GM12878 (cell line): ENCODE data around the gene SEC16A. TPM values are rescaled to one million over a fixed set of nuclear protein-coding genes. Genes with fewer than 3 reads are reported as not detected.

Experiments used
- CHD2 ChIP-seq: IDR thresholded peaks from 2 replicates; pipeline ENCODE4 v1.6.1; 2011; ENCODE audit warnings: low read depth, low read length, improper control_type of control experiment, borderline replicate concordance
- EP300 ChIP-seq, 2 experiments: fragments of 150-350 bp in 1 of 2; IDR thresholded peaks; 2 replicates each; pipeline ENCODE4 v1.6.1; 2011 to 2012; ENCODE audit warnings: low read depth in 2 of 2, low read length in 2 of 2, borderline replicate concordance in 1 of 2, improper control_type of control experiment in 1 of 2, inconsistent platforms in 1 of 2; ENCODE audit not compliant: control insufficient read depth in 1 of 2
- FOS ChIP-seq: IDR thresholded peaks from 3 replicates; pipeline ENCODE4 v1.6.1; 2011; ENCODE audit warnings: borderline replicate concordance; ENCODE audit not compliant: insufficient read length; ENCODE audit errors: extremely low read depth
- FOXM1 ChIP-seq: IDR thresholded peaks from 2 replicates; pipeline ENCODE4 v1.6.1; 2012; ENCODE audit warnings: low read depth, mild to moderate bottlenecking, inconsistent platforms, low read length, moderate library complexity
- HDGF ChIP-seq: fragments of 450-650 bp; IDR thresholded peaks from 2 replicates; pipeline ENCODE4 v1.6.1; 2016; ENCODE audit warnings: antibody characterized with exemption
- IKZF2 ChIP-seq, 2 experiments: fragments of 450-650 bp; IDR thresholded peaks; 2 replicates each; pipeline ENCODE4 v1.6.1; 2017; ENCODE audit warnings: mild to moderate bottlenecking in 2 of 2, moderate library complexity in 2 of 2
- IRF4 ChIP-seq: IDR thresholded peaks from 2 replicates; pipeline ENCODE4 v1.6.1; 2011; ENCODE audit warnings: low read depth, low read length
- JUND ChIP-seq: IDR thresholded peaks from 2 replicates; pipeline ENCODE4 v1.6.1; 2012; ENCODE audit warnings: low read depth, mild to moderate bottlenecking, low read length, improper control_type of control experiment, moderate library complexity
- KAT2A ChIP-seq: conservative IDR thresholded peaks from 2 replicates; pipeline ENCODE4 v1.6.1; 2011; ENCODE audit warnings: low read depth, low read length; ENCODE audit not compliant: control insufficient read depth
- MYC ChIP-seq: IDR thresholded peaks from 2 replicates; pipeline ENCODE4 v1.6.1; 2011; ENCODE audit warnings: mild to moderate bottlenecking, low read length, moderate library complexity, inconsistent platforms; ENCODE audit not compliant: insufficient read depth, insufficient replicate concordance, insufficient read length, severe bottlenecking
- PML ChIP-seq: IDR thresholded peaks from 2 replicates; pipeline ENCODE4 v1.6.1; 2012; ENCODE audit warnings: low read length, inconsistent platforms
- POLR2A ChIP-seq: IDR thresholded peaks from 2 replicates; pipeline ENCODE4 v1.6.1; 2011; ENCODE audit warnings: low read depth, mild to moderate bottlenecking, low read length
- POU2F2 ChIP-seq: IDR thresholded peaks from 3 replicates; pipeline ENCODE4 v1.6.1; 2011; ENCODE audit warnings: low read depth, mild to moderate bottlenecking, low read length, borderline replicate concordance
- RCOR1 ChIP-seq: conservative IDR thresholded peaks from 2 replicates; pipeline ENCODE4 v1.6.1; 2012; ENCODE audit warnings: low read depth, low read length, improper control_type of control experiment
- SMAD5 ChIP-seq: IDR thresholded peaks from 2 replicates; pipeline ENCODE4 v1.6.1; 2016; ENCODE audit warnings: antibody characterized with exemption, low read depth
- SMARCA5 ChIP-seq: fragments of 450-650 bp; IDR thresholded peaks from 2 replicates; pipeline ENCODE4 v1.6.1; 2017; ENCODE audit warnings: mild to moderate bottlenecking
- SP1 ChIP-seq: IDR thresholded peaks from one replicate; pipeline ENCODE4 v1.6.1; 2011; ENCODE audit warnings: low read depth, low read length
- SUZ12 ChIP-seq: fragments of 200-600 bp; sonication (generic); IDR thresholded peaks from one replicate; pipeline ENCODE4 v1.6.1; 2018; ENCODE audit warnings: antibody characterized with exemption, mild to moderate bottlenecking; ENCODE audit not compliant: unreplicated experiment
- ZNF207 ChIP-seq: fragments of 450-650 bp; IDR thresholded peaks from 2 replicates; pipeline ENCODE4 v1.6.1; 2014; ENCODE audit warnings: antibody characterized with exemption, mild to moderate bottlenecking, borderline replicate concordance
- polyA plus RNA-seq, 11 experiments: library from polyadenylated mRNA; depleted of rRNA in 4 of 11; unstranded in 6 of 11; stranded (reverse) in 5 of 11; fragments of >200 nt; fragmentation: Nextera tagmentation in 4 of 11; fragmentation: Illumina TruSeq in 1 of 11; extraction: Ambion mirVana in 4 of 11; extraction: Trizol in 1 of 11; gene quantifications; 1 replicate in 1 of 11; 2 replicates in 10 of 11; pipeline versions ENCODE4 v1.2.1 to v1.2.3, GENCODE V29; 2011 to 2016; ENCODE audit warnings: inconsistent platforms in 2 of 11, missing spikeins in 2 of 11, low read depth in 1 of 11
- total RNA-seq, 4 experiments: library from RNA; depleted of rRNA in 3 of 4; stranded (reverse); fragments of >200 nt in 3 of 4; fragmentation: Illumina TruSeq in 1 of 4; extraction: Trizol in 1 of 4; gene quantifications; 2 replicates each; pipeline versions ENCODE4 v1.2.1 to v1.2.3, GENCODE V29; 2013 to 2021
- TF ChIP-seq, protein P1 (sequence below): fragments of 450-650 bp; IDR thresholded peaks from 2 replicates; pipeline ENCODE4 v1.6.1; 2018; ENCODE audit warnings: mild to moderate bottlenecking, low read depth, moderate library complexity; ENCODE audit not compliant: partially characterized antibody
- TF ChIP-seq, protein P2 (sequence below): fragments of 450-650 bp; IDR thresholded peaks from 2 replicates; pipeline ENCODE4 v1.6.1; 2017; ENCODE audit warnings: antibody characterized with exemption, mild to moderate bottlenecking, moderate library complexity
- TF ChIP-seq, protein P3 (sequence below): IDR thresholded peaks from 2 replicates; pipeline ENCODE4 v1.6.1; 2012; ENCODE audit warnings: low read depth, low read length, improper control_type of control experiment
- TF ChIP-seq, protein P4 (sequence below): fragments of 450-650 bp; IDR thresholded peaks from 2 replicates; pipeline ENCODE4 v1.6.1; 2016; ENCODE audit warnings: mild to moderate bottlenecking

Gene SEC16A
- total and polyA plus RNA-seq, 10 of the 15 experiments (the other 5 are each of a cell fraction or from before 2014, with no cell fraction given): 9.9 to 59.1 (median 21.7) TPM

DNA sequence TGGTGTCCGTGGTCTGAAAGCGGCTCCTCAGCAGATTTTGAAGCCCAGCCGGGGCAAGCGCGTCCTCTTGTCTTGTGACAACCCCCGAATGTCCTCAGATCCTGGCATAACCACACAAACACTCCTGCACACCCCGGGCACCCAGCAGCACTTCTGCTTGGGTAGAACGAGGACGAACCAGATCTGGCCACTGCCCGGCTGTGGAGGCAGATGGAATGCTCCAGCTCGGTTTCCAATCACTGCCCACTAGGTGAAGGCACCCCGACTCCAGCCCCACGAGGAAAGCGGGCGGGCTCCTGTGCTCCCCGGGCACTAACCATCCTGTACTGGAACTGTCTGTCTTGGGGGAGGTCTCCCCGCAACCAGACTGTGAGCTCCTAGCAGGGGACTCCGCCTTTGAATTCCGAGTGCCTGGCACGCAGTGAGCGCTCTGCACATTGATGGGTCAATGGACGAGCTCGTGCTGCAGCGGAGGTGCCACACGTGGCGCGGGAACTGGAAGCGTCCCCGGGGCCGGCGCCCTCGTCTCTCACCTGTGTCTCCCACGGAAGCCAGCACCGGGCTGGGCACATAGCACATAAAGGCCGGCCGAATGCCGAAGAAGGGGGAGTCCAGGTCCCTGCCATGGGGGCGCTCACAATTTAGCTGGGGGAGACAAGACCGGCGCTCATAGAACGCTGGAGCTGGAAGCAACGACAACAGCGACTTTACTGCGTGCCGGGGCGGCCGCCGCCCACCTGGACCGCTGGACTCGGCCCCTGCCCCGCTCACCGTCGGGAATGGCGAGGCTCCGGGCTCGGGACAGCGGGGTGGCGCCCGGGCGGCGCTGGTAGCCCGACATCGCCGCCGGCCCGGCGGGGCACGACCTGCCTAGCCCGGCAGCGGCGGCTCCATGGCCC, 73.0 kb downstream of the SEC16A start (continued):
- TF ChIP-seq, protein P1, sequence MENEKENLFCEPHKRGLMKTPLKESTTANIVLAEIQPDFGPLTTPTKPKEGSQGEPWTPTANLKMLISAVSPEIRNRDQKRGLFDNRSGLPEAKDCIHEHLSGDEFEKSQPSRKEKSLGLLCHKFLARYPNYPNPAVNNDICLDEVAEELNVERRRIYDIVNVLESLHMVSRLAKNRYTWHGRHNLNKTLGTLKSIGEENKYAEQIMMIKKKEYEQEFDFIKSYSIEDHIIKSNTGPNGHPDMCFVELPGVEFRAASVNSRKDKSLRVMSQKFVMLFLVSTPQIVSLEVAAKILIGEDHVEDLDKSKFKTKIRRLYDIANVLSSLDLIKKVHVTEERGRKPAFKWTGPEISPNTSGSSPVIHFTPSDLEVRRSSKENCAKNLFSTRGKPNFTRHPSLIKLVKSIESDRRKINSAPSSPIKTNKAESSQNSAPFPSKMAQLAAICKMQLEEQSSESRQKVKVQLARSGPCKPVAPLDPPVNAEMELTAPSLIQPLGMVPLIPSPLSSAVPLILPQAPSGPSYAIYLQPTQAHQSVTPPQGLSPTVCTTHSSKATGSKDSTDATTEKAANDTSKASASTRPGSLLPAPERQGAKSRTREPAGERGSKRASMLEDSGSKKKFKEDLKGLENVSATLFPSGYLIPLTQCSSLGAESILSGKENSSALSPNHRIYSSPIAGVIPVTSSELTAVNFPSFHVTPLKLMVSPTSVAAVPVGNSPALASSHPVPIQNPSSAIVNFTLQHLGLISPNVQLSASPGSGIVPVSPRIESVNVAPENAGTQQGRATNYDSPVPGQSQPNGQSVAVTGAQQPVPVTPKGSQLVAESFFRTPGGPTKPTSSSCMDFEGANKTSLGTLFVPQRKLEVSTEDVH: no peak
- TF ChIP-seq CHD2 (no peak), PML (0 out of 2 replicates have a peak, but pooled peaks have one; percentile 18), FOXM1 (no peak), SMARCA5 (peak; percentile 45), HDGF (no peak), ZNF207 (no peak), SMAD5 (peak; percentile 68; the same call in 1 of the 2 replicates), SP1 (no peak), POU2F2 (no peak), EP300 (IDR thresholded peaks at IDR 0.05; ENCODE audit: borderline replicate concordance in 1 of 2, control insufficient read depth in 1 of 2, low read depth in 2 of 2, low read length in 2 of 2) (no peak), IKZF2 (IDR thresholded peaks at IDR 0.05) (0 out of 4 replicates have a peak, but pooled peaks of 1 of the 2 experiments have one; percentile 23), KAT2A (no peak), IRF4 (no peak), JUND (no peak), RCOR1 (no peak), SUZ12 (no peak), FOS (no peak), MYC (no peak), POLR2A (peak; percentile 67)
- TF ChIP-seq, protein P2, sequence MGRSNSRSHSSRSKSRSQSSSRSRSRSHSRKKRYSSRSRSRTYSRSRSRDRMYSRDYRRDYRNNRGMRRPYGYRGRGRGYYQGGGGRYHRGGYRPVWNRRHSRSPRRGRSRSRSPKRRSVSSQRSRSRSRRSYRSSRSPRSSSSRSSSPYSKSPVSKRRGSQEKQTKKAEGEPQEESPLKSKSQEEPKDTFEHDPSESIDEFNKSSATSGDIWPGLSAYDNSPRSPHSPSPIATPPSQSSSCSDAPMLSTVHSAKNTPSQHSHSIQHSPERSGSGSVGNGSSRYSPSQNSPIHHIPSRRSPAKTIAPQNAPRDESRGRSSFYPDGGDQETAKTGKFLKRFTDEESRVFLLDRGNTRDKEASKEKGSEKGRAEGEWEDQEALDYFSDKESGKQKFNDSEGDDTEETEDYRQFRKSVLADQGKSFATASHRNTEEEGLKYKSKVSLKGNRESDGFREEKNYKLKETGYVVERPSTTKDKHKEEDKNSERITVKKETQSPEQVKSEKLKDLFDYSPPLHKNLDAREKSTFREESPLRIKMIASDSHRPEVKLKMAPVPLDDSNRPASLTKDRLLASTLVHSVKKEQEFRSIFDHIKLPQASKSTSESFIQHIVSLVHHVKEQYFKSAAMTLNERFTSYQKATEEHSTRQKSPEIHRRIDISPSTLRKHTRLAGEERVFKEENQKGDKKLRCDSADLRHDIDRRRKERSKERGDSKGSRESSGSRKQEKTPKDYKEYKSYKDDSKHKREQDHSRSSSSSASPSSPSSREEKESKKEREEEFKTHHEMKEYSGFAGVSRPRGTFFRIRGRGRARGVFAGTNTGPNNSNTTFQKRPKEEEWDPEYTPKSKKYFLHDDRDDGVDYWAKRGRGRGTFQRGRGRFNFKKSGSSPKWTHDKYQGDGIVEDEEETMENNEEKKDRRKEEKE: no peak
- TF ChIP-seq, protein P3, sequence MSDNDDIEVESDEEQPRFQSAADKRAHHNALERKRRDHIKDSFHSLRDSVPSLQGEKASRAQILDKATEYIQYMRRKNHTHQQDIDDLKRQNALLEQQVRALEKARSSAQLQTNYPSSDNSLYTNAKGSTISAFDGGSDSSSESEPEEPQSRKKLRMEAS: peak; percentile 80
- TF ChIP-seq, protein P4, sequence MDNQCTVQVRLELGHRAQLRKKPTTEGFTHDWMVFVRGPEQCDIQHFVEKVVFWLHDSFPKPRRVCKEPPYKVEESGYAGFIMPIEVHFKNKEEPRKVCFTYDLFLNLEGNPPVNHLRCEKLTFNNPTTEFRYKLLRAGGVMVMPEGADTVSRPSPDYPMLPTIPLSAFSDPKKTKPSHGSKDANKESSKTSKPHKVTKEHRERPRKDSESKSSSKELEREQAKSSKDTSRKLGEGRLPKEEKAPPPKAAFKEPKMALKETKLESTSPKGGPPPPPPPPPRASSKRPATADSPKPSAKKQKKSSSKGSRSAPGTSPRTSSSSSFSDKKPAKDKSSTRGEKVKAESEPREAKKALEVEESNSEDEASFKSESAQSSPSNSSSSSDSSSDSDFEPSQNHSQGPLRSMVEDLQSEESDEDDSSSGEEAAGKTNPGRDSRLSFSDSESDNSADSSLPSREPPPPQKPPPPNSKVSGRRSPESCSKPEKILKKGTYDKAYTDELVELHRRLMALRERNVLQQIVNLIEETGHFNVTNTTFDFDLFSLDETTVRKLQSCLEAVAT: no peak
